Activated T-cell treated with anti-CD3 and anti-CD28 coated beads for 4 hours (primary cell): ENCODE measurements around the gene CAMTA1.

ENCODE experiments used
- DNase-seq: peaks from one replicate; pipeline ENCODE4 v3.0.0-alpha.2; 2020

The CAMTA1 gene

DNA sequence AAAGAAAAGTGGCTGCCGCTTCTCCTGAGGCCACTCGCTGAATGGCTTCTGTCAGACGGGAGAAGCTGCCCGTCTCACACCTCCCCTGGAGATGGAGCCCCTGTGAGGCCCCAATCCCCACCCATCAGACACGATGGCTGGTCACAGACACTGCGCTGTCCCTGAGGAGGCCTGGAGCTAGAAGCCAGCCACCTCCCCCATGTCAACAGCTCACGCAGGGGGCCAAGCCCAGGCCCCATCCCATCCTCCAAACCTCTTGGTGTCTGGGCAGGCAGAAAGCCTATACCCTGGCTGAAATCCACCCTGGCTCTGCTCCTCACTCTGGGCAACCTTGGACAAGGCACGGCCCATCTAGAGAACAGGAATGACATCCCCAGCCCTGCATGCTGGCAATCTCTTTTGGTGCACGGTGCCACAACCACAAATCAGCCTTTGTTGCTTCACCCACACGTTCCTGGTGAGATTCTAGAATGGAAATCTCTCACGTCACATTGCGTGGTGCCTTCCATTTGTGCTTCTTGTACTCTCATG is 711.9 kb downstream of the CAMTA1 start:
- DNase-seq: no peak

DNA sequence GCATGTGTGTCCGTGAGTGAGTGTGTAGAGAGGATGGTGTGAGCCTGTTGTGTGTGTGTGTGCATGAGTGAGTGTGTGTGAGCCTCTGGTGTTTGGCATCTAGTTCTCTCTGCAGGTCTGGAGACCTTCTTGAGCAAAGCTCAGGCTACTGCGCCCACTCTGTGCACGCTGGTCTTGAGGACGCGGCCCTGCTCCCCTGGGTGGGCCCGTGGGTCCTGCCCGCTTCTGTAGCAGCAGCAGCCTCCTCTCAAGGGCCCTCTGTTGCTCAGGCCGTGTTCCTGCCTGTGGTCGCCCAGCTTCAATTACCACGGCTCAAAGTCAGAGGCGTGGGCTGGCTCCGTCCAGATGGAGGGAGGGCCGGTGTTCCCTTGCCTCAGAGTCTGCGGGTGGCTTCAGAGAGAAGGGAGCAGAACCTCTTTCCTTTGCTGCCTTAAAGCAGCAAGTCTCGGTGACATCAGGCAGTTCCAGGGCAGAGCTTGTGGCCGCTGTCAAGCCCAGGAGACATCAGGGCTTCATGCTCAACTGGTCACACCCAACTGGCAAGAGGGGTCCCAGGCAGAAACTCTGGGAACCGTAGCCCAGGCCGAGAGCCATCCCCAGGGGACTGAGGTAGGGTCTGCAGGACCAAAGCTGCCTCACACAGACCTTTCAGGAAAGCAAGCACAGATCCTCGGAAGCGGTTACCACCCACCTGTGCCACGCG is 715.3 kb downstream of the CAMTA1 start:
- no peak for DNase-seq

DNA sequence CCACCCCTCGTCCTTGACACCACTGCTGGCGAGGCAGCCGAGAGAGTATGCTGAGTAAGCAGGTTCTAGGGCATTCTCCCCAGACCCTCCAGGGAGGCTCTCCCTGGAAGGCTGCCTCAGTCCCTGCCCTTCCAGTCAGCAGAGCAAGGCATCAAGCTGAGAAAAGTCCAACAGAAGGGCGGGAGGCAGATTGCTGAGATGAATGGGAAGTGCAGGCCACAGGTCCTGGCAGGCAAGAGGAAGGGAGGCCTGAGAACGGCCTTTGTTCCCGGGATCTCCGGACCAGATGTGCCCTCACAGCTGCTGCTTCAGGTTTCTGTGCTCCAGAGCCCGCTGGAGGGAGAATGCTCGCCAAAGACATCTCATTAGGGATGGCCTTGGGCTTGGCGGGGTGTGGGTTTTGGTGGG is 715.8 kb downstream of the CAMTA1 start:
- DNase-seq: no peak

DNA sequence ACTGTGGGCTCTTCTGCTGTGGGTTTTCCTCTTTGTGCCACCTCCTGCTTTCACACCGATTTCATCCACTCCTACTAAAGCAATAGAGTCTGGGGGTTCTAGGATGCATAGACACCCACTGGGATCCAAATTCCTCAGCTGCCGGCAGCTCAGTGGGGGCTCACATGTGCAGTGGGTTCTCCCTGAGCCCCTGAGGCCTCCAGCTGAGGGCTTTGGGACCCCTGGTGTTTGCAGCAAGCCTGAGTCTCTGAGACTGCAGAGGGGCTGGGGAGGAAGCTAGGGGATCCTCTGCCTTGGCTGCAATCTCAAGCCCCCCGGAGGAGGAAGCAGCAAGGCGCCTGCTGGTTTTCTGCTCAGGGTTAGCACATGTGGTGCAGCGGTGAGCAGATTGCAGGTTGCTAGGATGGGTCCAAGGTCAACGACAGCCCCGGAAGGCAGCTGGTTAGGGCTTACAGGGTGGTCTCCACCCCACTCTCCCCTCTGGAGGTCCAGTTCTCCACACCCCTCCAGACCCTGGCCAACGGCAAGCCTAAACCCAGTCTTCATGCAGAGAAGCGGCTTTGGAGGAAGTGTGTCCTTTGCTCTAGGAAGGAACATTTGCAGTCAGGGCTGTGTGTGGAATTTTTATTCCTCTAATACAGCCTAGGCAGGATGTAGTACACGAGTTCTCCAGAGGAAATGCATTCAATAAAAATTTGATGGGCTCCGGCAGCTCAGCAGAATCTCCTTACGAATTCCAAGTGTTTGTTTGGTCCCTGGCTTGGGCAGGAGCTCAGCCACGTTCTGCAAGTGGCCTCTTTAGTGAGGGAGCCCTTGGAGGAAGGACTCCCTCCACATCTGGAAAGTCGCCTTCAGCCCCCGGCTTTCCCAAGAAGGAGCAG is 716.7 kb downstream of the CAMTA1 start:
- no peak for DNase-seq

DNA sequence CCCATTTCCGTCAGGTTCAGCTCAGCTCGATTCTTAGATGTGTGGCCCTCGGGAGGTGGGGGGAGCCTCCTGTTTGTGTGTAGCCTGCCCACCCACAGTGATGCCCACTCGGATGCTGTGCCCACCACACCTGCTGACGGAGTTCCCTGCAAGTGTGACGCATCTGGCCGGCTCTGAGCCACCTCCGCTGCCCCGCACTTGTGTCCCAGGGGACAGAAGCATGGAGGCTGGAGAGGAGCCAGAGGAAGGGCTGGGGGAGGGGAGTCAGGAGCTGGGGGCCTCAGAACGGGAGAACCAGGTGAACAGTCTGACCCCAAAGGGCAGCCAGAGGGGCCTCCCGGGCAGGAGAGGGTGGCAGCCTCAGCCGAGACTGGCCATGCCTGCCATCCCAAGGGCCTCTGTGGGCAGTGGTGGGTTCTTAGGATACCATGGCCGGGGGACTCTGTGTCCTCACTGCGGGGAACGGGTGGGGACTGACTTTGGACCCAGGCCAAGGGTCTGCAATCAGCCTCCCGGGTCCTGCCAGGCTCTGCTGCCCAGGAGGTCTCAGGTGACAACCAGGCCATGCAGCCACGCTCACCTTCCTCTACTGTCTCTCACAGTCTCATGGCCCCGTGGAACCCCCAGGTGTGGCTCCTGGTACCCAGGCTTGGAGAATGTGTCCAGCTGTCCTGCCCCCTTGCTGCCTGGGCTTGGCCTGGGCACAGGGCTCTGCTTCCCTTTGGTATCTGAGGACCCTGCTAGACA is 718.6 kb downstream of the CAMTA1 start:
- no peak for DNase-seq

DNA sequence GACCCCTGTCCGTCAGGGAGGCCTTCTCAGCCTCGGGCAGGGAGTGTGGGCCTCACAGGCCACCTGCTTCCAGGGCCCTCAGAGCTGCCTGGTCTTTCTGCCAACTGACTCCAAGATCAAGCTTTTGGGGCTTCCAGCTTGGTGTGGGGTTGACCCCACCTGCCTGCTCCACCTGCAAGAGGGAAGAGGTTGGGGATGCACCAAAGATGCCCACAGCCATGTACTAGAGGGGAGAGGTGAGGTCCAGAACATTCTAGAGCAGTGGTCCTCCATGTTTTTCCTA is 719.1 kb downstream of the CAMTA1 start:
- no peak for DNase-seq

DNA sequence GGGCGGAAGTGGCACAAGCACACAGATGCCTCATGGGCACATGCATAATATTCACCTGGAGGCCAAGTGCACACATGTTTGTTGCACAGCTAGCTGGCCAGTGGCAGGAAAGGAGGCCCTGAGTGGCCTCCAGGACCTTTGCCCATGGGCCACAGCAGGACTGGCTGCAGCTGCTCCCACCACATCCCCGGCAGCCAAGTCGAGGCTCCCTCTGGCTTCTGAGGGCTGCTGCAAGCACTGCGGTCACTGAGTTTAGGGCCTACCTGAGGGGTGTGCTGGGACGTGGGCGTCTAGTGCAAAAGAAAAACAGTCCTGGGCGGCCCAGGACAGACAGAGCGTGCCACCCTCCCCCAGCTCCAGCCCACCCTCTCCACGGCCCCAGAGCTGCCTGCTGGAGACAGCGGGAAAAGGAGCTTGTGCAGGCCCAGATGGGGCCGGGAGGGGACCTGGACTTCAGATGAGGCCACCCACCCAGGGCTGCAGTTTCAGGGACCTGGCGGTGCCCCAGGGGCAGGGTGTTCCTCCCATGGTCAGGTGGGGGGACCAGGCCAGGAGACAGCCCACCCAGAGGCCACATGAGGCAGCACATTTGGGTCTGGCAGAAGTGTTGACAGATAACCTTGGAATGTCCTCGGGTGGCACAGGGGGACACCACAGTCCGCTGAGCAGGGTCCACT is 720.0 kb downstream of the CAMTA1 start:
- DNase-seq: no peak

DNA sequence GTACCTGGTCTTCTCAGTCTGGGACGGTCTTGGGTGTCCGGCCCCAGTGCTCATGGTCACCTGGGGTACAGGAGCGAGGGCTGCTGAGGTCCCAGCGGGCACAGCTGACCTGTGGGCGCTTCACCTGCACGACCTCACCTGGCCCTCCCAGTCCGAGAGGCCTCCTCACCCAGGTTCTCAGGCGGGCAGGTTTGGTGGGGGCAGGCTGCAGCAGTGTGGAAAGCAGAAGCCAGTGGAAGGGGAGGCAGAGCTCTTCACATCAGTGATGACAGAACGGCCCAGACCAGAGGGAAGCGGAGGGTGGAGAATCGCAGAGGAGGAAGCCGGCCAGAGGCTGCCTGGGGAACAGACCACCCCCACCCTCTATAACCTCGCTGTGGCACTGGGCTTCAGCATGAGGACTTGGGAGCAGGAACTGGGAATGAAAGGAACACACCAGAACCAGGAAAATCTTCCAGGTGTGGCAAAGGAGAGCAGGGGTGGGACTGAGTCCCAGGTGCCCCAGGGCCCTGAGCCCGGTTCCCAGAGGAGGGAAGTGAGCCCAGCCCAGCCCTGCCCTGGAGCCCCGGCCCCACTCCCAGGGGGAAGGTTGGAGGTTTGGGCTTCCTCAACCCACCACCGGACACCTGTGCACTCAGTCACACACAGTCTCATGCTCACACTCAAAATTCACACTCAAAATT is 720.7 kb downstream of the CAMTA1 start:
- DNase-seq: no peak

DNA sequence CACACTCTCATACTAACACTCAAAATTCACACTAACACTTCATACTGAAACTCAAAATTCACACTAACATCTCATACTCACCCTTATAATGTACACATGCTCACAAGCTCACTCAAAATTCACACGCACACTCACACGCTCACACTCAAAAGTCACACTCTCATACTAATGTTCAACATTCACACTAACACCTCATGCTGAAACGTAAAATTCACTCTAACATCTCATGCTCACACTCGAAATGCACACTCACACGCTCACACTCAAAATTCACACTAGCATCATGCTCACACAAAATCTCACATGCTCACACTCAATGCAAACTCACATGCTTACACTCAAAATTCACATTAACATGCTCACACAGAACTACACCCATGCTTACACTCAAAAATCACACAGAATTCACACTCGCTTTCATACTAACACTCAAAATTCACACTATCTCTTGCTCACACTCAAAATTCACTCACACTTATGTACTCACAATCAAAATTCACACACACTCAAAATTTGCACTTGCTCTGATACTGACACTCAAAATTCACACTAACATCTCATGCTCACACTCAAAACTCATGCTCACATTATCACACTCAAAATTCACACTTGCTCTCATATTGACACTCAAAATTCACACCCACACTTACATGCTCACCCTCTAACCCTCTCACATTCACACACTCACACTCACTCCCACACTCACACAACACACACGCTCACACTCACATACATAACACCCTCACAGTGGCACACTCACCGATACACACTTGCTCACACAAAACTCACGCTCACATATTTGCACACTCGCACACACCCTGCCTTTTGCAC is 721.4 kb downstream of the CAMTA1 start:
- DNase-seq: no peak

DNA sequence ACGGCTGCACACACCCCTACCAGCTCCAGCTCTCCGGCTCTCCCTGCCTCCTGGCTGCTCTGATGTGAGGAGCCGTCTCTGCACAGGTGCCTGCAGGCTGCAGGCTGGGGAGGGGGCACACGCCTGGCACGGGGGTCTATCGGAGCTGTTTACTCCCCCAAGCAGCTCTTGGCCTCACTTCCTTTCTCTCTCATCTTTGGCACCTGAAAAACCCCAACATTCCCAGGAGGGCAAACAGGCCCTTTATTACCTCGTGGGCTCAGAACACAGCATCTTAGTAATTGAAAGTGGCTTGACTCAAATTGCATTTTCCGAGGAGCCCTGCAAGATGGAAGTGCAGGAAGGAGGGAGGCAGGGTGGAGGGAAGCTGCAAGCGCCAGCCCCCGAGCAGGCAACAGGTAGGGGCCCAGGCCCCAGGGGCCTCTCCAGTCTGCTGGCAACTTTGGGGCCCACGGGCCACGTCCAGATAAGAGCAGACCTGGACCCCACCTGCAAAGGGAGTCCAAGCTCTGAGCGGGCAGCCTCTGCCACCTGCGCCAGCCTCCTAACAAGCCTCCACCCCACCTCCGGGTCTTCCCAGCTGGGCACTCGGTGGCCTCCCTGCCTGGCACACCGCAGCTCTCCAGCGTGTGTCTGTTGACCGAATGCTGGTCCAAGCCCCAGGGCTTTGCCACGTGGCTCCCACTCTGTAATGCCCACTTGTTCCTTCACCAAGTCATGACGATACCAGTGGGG is 722.2 kb downstream of the CAMTA1 start:
- no peak for DNase-seq

DNA sequence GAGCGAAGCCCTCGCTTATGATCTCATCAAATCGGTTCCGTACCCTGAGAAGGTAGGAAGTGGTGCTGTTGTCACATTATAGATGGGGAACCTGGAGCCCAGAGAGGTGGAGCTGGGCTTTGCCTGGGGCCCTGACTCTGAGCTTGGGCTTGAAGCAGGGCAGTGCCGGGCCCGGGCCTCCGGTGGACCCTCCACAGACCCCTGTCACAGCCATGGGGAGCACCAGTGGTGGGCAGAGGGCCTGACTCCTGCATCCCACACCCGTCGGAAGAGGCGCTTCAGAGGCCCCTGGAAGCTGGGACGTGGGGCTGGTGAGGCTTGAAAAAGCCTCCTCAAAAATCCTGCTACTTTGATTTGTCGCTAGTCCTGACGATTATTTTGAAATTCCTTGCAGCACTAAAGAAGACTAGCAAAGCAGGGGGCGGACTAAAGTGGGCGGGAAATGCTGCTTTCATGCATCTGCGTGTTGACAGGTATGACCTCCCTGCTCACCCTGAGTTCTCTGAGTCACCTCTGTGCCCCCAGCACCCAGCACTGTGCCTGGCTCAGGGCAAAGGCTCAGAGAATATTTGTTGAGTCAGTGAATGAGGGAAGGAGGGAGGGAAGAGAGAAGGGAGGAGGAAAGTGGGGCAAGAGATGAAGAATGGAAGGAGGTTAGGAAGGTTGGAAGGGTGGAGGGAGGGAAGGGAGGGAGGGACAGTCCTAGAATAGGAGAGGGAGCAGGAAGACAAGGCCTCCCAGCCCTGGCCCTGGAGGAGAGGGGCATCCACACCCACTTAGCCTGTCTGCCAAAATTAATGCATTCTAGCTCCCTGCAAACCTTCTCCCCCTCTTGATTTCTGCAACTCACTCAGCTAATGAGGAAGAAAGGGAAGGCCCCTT is 723.0 kb downstream of the CAMTA1 start:
- DNase-seq: no peak

DNA sequence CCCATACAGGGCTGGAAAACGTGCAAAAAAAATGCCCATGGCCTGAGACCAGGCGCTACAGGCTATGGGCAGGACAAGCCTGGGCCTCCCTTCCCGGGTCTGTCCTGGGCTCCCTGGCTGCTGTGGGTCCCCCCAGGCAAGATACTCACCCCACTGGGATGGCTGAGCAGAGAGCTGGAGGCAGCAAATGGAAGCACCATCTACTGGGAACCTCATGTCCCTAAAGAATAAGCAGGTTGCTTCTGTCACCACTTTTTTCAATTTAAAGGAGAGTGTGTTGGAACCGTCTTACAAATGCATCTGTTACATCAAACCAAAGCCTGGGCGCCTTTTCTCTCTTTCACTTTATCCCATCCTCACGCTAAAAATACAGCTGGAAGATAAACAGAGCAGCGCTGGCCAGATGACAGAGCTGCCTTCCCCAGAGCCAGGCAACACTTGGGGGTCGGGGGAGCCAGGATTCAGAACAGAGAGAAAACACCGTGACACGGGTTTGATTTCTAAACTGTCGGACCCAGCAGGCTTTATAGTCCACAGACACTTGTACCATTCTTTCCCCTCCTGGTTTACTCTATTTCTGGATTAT is 723.8 kb downstream of the CAMTA1 start:
- no peak for DNase-seq

DNA sequence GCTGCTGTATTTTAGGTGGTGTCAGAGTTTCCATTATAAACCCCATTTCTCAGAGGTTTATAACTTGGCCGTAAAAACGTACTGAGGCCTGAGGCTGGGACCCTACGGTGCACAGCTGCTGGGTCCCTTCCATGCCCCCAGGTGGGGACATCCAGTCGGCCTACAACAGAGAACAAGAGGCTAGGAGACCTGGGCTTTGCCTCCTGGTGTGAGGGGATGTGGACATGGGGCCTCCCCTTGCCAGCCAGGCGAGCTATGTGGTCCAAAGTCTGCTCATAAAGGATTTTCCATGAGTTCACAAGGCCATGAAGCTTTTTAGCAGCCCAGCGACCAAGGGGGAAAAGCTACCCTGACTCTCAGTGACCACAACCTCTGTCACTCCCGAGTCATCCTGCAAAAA is 724.3 kb downstream of the CAMTA1 start:
- DNase-seq: no peak

DNA sequence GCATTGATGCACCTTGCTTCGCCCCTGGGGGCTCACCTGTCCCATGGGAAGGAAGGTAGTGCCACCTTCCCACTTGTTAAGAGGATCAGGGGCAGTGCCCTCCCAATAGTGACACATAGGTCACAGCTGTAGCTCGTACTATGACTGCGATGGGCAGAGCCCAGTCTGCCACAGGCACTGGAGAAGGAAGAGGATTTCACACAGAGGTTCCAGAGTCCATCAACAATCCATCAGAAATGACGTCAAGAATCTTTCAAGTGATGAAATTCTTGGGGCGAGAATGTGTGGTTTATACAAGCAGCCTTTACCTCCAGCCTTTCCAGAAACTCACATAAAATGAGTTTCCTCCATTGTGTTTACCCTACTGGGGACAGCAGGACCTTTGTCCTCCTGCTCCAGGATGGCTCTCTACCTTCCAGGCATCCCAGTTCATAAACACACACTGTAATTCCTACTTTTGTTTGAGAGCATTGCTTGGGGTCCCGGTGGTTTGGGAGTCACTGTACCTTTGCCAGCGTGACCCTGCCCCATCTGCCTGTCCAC is 725.2 kb downstream of the CAMTA1 start:
- no peak for DNase-seq

DNA sequence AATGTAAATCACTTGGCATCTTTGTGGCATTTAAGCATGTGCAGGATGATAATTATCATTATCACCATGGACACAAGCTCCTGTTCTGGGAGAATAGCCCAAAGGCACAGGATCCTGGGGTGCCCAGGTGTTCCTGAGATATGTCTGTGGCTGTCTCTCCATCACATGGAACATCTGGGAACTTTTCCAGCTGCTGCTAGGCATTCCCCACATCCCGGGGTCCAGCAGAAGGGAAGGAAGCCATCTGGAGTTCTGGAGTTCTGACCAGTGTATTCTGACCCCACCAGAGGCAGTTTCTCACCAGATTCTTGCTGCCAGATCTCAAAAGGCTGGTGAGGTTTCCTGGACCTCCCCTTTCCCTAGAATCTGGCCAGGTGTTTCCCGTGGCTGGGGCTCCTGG is 726.1 kb downstream of the CAMTA1 start:
- DNase-seq: no peak

DNA sequence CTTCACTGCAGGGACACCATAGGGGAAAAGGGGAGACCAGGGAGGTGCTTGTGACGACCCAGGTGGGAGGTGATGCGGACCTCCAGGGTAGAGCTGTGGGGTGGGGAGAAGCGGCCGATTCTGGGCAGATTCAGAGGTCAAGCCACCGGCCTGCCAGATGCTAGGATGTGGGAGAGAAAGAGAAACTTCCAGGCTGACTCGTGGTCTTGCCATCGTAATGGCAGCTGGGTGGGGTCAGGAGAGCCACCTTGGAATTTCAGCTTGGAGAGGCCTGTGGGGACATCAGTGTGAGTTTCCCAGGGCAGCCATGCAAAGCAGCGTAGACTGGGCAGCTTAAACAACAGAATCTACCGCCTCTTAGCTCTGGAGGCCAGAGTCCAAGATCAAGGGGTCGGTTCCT is 727.8 kb downstream of the CAMTA1 start:
- DNase-seq: no peak

DNA sequence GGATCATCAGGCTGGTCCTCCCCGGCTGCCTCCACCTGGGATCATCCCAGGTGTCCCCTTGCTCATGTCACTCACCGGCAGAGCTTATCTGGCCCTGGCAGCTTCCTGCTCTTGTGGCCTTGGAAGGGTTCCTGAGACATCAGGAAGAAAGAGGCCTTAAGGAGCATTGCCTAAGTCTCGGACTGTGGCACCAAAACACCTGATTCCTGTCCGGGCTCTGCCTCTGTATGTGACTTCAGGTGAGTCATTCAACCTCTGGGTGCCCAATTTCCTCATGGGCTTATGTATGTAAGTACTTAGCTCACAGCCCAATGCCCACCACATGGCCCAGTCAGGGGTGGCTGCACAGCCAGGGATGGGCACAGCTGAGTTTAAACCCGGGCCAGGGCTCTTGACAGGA is 729.9 kb downstream of the CAMTA1 start:
- no peak for DNase-seq

DNA sequence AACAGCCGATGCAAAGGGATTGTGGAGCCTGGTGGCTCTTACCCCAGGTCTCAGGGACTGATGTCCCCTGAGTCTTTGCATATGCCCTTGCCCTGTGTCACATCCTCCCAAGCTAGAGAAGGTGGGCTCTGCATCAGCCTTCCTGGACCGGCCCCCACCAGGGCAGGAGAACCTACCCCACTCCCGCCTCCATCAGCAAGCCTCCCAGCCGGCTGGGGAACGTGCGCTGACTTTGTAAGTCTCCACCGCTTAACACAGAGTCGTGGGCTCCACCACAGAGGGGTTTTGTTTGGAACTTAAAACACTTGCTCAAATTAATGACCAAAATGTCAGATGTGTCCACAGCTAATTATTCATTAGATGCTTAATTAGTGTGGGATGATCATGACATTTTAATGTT is 730.6 kb downstream of the CAMTA1 start:
- no peak for DNase-seq

DNA sequence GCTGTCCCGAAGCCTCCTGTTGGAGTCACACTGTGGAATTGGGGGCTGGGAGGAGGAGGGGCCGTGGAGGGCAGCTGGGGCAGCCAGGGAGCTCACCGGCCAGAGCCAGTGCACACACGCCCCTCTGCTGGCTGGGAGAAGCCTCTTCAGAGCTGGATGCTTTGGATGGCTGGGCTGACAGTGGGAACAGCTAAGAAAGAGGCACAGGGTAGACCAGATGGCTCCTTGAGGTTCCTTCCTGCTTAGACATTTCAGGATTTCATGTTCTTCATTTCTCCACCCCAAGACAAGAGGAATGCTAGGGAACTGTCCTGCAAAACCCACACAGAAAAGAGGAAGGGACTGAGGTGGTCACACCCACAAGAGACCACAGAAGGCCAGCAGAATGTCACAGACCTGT is 731.1 kb downstream of the CAMTA1 start:
- no peak for DNase-seq
